GM12865 (cell line): ENCODE measurements around the gene KAT14.
"Not testable (repeated sequence)": the region's sequence is repeated elsewhere in the genome, so short reads cannot be mapped to it uniquely, and the experiment has no call there.

Experiments used
- DNase-seq: peaks from one replicate; pipeline ENCODE4 v3.0.0; 2010; ENCODE audit warnings: low read depth
- H3K4me3 ChIP-seq: 2 replicates; pipeline ENCODE4 v1.5.1; 2011; ENCODE audit warnings: mild to moderate bottlenecking, low read depth, low read length, control low read depth
- TF ChIP-seq, protein P1 (sequence below): IDR thresholded peaks from 2 replicates; pipeline ENCODE4 v1.5.1; 2011; ENCODE audit warnings: low read length, control low read depth, low read depth, inconsistent platforms; ENCODE audit not compliant: insufficient read depth; ENCODE audit errors: missing control alignments

The KAT14 gene

DNA sequence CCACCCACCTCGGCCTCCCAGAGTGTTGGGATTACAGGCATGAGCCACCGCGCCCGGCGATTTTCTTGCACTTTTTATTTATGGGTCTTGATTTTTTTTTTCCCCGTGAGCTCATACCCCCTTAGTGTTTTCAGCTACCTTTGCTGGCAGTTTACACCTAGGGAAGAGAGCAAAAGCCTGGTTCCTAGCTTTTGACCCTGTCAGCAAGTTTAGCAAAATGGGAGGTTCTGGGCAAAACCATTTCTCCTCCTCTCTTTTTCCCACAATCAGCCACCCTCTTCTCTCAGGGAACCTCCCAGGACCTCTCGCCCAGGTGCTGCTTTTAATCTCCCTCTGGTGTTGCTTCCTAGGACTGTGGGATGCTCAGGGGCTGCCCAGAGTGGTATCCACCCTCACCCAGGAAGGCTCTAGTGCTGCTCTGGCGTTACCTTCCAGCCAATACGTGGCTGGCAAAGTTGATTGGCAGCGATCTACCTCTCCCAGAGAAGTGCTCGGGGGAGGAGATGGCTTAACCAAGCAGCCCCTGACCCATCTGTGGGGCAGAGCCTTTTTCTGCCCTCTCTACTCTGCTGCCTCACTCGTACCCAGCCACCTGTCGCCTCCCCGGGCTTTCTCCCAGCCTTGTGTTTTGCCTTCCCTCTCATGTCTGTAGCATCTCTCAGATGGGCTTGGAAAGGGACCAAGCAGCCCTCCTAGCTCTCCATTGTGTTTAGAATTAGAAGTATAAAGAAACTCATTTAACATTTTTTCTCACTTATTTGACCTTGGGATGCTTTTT is 37.4 kb downstream of the KAT14 start:
- no peak overlapping the region for H3K4me3 ChIP-seq

DNA sequence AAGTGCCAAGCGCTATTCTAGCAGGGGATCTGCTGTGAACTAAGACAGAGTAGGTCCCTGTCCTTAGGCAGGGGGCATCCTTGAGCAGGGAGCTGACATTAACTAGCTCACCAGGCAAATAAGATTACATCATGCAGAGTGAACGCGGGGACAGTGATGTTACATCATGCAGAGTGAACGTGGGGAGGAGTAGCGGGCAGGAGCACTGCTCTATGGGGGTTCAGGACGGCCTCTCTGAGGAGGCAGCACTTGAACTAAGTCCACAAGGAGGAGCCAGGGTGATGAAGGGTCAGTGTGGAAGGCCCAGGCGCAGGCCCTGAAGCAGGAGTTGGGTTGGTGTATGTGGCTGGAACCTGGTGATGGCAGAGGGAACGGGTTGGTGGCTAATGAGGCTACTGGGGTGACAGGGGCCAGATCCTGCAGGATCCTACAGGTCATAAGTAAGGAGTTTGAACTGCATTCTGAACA is 38.7 kb downstream of the KAT14 start:
- no peak overlapping the region for H3K4me3 ChIP-seq
- DNase-seq: no peak

More for the DNA sequence above, 37.4 kb downstream of the KAT14 start:
- TF ChIP-seq, protein P1, sequence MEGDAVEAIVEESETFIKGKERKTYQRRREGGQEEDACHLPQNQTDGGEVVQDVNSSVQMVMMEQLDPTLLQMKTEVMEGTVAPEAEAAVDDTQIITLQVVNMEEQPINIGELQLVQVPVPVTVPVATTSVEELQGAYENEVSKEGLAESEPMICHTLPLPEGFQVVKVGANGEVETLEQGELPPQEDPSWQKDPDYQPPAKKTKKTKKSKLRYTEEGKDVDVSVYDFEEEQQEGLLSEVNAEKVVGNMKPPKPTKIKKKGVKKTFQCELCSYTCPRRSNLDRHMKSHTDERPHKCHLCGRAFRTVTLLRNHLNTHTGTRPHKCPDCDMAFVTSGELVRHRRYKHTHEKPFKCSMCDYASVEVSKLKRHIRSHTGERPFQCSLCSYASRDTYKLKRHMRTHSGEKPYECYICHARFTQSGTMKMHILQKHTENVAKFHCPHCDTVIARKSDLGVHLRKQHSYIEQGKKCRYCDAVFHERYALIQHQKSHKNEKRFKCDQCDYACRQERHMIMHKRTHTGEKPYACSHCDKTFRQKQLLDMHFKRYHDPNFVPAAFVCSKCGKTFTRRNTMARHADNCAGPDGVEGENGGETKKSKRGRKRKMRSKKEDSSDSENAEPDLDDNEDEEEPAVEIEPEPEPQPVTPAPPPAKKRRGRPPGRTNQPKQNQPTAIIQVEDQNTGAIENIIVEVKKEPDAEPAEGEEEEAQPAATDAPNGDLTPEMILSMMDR: no peak
- DNase-seq: no peak

DNA sequence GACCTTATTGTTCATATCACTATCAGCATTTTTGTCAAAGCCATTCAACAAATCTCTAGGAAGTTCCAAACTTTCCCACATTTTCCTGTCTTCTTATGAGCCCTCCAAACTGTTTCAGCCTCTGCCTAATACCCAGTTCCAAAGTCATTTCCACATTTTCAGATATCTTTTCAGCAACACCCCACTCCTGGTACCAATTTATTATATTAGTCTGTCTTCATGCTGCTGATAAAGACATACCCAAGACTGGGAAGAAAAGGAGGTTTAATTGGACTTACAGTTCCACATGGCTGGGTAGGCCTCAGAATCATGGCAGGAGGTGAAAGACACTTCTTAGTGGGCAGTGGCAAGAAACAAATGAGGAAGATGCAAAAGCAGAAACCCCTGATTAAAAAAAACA is 42.7 kb downstream of the KAT14 start:
- not testable (repeated sequence) for H3K4me3 ChIP-seq, DNase-seq

More for the DNA sequence above, 38.7 kb downstream of the KAT14 start:
- TF ChIP-seq, protein P1: no peak

DNA sequence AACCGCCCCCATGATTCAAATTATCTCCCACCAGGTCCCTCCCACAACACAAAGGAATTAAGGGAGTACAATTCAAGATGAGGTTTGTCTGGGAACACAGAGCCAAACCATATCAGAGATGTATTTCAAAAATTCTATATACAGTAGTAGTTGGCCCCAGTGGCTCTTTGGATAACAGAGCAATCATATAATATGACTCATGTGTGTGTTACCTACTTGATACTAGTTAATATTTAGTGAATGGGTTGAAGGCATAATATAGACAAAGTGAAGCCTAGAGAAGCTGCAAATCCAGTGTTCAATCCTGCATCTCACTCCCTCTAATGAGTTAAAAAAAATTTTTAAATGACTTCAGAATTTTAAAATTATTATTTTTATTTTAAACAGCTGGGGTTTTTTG is 43.2 kb downstream of the KAT14 start:
- TF ChIP-seq, protein P1: no peak
- no peak for DNase-seq
- no peak overlapping the region for H3K4me3 ChIP-seq

- DNase-seq: no peak
- H3K4me3 ChIP-seq: no peak overlapping the region
- TF ChIP-seq, protein P1: no peak
Measured at GRCh38 chr20:18187020-18187419, 49.4 kb downstream of the KAT14 start.

GRCh38 chr20:18188434-18188833 is 50.8 kb downstream of the KAT14 start:
- H3K4me3 ChIP-seq: no peak overlapping the region
- no peak for DNase-seq
- TF ChIP-seq, protein P1: no peak

DNA sequence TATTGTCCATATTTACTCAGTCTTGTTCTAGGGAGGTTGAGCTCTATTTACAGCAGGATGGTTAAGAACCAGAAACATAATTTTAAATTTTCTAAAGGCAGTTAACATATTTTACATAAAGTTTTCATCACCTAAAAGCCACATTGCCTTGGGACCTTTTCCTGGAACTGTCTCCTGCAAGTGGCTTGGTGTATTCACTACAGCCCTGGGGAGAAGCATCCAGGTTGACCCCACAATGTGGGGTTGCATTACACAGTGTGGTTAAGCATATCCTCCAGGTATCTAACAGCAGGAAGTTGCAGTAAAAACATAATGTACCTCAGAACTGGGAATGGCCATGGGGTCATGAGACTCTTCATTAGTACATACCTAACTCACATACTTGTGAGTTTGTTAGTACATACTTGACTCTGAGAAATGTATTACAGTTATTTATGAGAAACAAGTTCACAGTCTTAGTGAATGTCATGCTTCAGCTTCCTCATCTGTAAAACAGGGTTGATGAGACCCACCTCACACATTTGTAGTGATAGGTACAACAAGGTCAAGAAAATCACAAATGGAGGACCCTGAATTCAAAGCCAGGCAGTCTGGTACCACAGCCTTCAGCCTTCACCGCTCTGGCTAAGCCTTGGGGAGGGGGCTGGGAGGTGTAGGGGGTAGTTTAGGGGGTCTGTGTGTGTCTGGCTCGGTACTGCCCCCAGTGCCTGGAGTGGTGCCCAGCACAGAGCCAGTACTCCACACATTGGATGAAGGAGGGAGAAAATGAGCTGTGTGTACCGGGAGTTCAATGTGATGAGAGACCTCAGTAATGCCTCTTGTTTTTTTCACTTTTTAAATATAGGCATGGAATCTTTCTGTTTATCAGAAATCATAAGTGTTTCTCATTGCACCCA is 52.9 kb downstream of the KAT14 start:
- TF ChIP-seq, protein P1: no peak
- no peak for DNase-seq
- no peak overlapping the region for H3K4me3 ChIP-seq
